Bronchial epithelial cell (primary cell): ENCODE results near the gene GIGYF2. TPM values are rescaled to one million over a fixed set of nuclear protein-coding genes. Genes with fewer than 3 reads are reported as not detected.
A peak's percentile ranks its signal among the peaks of the same experiment; 100 is the strongest.

ENCODE experiments used
- DNase-seq: peaks from one replicate; pipeline ENCODE4 v3.0.0-alpha.2; 2010; ENCODE audit warnings: low read depth
- FAIRE-seq: peaks from 2 replicates; lab custom pipeline; 2011; peaks lifted over from hg19 to GRCh38; lab: Jason Lieb, UNC
- H3K27me3 ChIP-seq: 2 replicates; pipeline ENCODE4 v1.5.1; 2011; ENCODE audit warnings: low read length; ENCODE audit not compliant: control insufficient read depth, insufficient read depth
- H3K36me3 ChIP-seq: 2 replicates; pipeline ENCODE4 v1.5.1; 2011; ENCODE audit warnings: low read length; ENCODE audit not compliant: control insufficient read depth, insufficient read depth
- H3K4me3 ChIP-seq: 2 replicates; pipeline ENCODE4 v1.5.1; 2011; ENCODE audit warnings: mild to moderate bottlenecking, low read depth, low read length, control low read depth
- CTCF ChIP-seq: IDR thresholded peaks from 2 replicates; pipeline ENCODE4 v1.5.1; 2011; ENCODE audit warnings: mild to moderate bottlenecking, moderate library complexity, low read length, control low read depth, inconsistent platforms; ENCODE audit not compliant: insufficient read depth, severe bottlenecking
- total RNA-seq: library from RNA; depleted of rRNA; stranded (reverse); fragments of >200 nt; gene quantifications from 2 replicates; pipeline ENCODE4 v1.2.1, GENCODE V29; 2014

GIGYF2 gene
- total RNA-seq, 1 donor from 2014 or later: 44.0 TPM

DNA sequence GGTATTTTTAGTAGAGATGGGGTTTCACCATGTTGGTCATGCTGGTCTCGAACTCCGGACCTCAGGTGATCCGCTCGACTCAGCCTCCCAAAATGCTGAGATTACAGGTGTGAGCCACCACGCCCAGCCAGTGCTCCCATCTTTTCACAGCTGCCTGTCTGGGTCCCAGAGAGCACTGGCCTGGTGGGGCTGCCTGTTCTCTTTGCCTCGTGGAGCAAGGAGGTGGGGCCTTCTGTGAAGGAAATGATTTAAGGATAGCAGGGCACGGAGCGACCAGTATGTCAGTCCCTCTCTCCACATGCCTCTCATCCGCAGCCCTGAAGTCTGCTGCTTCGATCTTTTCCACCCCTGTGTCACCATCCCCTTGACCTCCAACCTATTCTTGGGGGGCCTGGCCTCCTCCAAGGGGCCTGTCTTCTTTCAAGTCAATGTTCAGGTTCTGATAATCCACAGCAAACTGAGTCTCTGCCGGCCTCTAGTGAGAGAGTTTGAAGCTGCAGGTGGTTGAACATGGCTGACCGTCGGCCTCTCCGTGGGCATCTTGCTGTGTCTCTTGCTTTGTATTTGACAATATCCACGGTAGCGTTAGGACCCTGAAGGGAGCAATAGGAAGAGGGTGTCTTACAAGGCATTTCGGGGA is 28.2 kb upstream of the GIGYF2 start:
- Histone ChIP-seq H3K36me3 (no peaks in the 10 kb centered on the region), H3K27me3 (no peaks in the 10 kb centered on the region), H3K4me3 (no peak overlapping the region)
- TF ChIP-seq CTCF: peak; percentile 28
- FAIRE-seq (peak; percentile 40), DNase-seq (no peak)

DNA sequence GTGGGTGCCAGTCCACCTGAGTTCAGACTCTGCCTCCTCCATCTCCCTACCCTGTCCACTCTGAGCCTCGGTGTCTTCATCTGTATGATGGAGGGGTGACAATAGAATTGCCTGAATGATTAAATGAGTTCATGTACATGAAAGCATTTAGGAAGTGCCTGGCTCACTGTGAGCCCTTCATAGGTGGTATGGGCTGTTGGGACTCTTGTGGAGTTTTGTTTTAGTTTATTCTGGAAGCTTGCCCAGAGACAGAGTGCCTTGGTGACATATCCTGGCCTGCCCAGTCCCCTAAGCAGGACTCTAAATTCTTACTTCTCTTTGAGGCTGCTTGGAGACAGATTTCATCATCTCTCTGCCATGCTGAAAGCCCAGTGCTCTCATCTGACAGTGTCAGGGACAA is 24.5 kb upstream of the GIGYF2 start:
- Histone ChIP-seq H3K27me3 (no peaks in the 10 kb centered on the region), H3K36me3 (no peaks in the 10 kb centered on the region), H3K4me3 (no peak overlapping the region)
- no peak for TF ChIP-seq CTCF
- FAIRE-seq: no peak
- DNase-seq: no peak

GRCh38 chr2:232674491-232674890 is 22.6 kb upstream of the GIGYF2 start:
- no peak for DNase-seq
- no peaks in the 10 kb centered on the region for H3K36me3 ChIP-seq
- no peak for TF ChIP-seq CTCF
- H3K4me3 ChIP-seq: no peak overlapping the region
- no peak for FAIRE-seq
- no peaks in the 10 kb centered on the region for H3K27me3 ChIP-seq

DNA sequence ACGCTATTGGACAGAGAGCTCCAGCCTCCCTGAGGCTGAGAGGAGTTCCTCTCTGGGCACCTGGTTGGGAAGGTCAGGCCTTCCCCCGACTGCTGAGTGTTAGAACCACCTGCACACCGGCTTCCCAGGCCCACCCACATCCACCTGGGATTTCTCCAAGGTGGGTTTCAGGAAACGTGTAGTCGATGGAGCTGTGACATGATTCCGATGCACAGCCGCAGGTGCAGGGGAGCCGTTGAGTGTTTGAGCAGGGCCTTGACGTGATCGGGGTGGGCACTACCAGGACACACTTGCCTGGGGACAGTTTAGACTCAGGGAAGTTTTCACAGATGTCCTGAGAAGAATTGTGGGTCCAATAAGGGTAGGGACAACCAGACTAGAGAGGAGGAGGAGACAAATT is 21.8 kb upstream of the GIGYF2 start:
- FAIRE-seq: no peak
- no peaks in the 10 kb centered on the region for H3K36me3 ChIP-seq
- TF ChIP-seq CTCF: no peak

DNA sequence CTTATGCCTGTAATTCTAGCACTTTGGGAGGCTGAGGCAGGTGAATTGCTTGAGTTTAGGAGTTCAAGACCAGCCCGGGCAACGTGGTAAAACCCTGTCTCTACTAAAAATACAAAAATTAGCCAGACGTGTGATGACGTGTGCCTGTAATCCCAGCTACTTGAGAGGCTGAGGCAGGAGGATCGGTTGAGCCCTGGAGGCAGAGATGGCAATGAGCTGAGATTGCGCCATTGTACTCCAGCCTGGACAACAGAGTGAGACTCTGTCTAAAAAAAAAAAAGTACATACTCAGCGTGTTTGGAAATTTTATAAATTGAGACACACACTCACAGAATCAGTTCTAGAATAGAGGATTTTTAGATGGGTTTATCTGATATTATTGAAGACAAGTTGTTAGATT is 17.1 kb upstream of the GIGYF2 start:
- Histone ChIP-seq H3K36me3 (no peaks in the 10 kb centered on the region), H3K27me3 (peaks cover 3% of the 10 kb centered on the region), H3K4me3 (no peak overlapping the region)
- DNase-seq (no peak), FAIRE-seq (no peak)
- no peak for TF ChIP-seq CTCF

More for the DNA sequence above, 21.8 kb upstream of the GIGYF2 start:
- Histone ChIP-seq H3K4me3 (no peak overlapping the region), H3K27me3 (no peaks in the 10 kb centered on the region)
- no peak for DNase-seq

GRCh38 chr2:232681527-232681926 is 15.6 kb upstream of the GIGYF2 start:
- no peak for TF ChIP-seq CTCF
- Histone ChIP-seq H3K36me3 (no peaks in the 10 kb centered on the region), H3K27me3 (peaks cover 3% of the 10 kb centered on the region), H3K4me3 (no peak overlapping the region)
- DNase-seq (no peak), FAIRE-seq (no peak)
